NCI-H2029 (cell line): ENCODE measurements around the gene XIST.
"Not testable (repeated sequence)": the region's sequence is repeated elsewhere in the genome, so short reads cannot be mapped to it uniquely, and the experiment has no call there.

Experiments
- DNase-seq: peaks from one replicate; lab custom pipeline; 2025; lab: John Stamatoyannopoulos, UW

Gene XIST

GRCh38 chrX:73839152-73839551 lies 13.4 kb downstream of the XIST start:
- DNase-seq: no peak

GRCh38 chrX:73838123-73838522 lies 14.4 kb downstream of the XIST start:
- DNase-seq: no peak

- no peak for DNase-seq
These were observed 15.5 kb downstream of the XIST start for GRCh38 chrX:73836956-73837477.

GRCh38 chrX:73834219-73834618 lies 18.3 kb downstream of the XIST start:
- DNase-seq: no peak

GRCh38 chrX:73832319-73832718 lies 20.2 kb downstream of the XIST start:
- DNase-seq: no peak

GRCh38 chrX:73831500-73831899 lies 21.0 kb downstream of the XIST start:
- DNase-seq: no peak

GRCh38 chrX:73830489-73831414 lies 21.8 kb downstream of the XIST start:
- DNase-seq: no peak

GRCh38 chrX:73829890-73830466 lies 22.5 kb downstream of the XIST start:
- no peak for DNase-seq

GRCh38 chrX:73828080-73828720 lies 24.3 kb downstream of the XIST start:
- DNase-seq: no peak

- DNase-seq: no peak
These were observed 25.1 kb downstream of the XIST start for GRCh38 chrX:73827406-73827805.

- no peak for DNase-seq
These were observed 25.5 kb downstream of the XIST start for GRCh38 chrX:73826996-73827395.

- DNase-seq: no peak
These were observed 26.9 kb downstream of the XIST start for GRCh38 chrX:73825569-73825968.

GRCh38 chrX:73823473-73824004 lies 29.0 kb downstream of the XIST start:
- no peak for DNase-seq

GRCh38 chrX:73822775-73823174 lies 29.7 kb downstream of the XIST start:
- no peak for DNase-seq

GRCh38 chrX:73821921-73822559 lies 30.5 kb downstream of the XIST start:
- no peak for DNase-seq

- not testable (repeated sequence) for DNase-seq
These were observed 32.5 kb downstream of the XIST start for GRCh38 chrX:73819864-73820558.

GRCh38 chrX:73818200-73819116 lies 34.1 kb downstream of the XIST start:
- no peak for DNase-seq

GRCh38 chrX:73817393-73818199 lies 34.9 kb downstream of the XIST start:
- DNase-seq: no peak

GRCh38 chrX:73812256-73812655 lies 40.3 kb downstream of the XIST start:
- DNase-seq: no peak
